GM18526 (cell line): Measurements from ENCODE around the gene PINK1.

Source experiments
- POLR2A ChIP-seq: IDR thresholded peaks from 3 replicates; pipeline ENCODE4 v1.6.1; 2011; ENCODE audit not compliant: insufficient read length; ENCODE audit errors: extremely low read depth

PINK1 gene

DNA sequence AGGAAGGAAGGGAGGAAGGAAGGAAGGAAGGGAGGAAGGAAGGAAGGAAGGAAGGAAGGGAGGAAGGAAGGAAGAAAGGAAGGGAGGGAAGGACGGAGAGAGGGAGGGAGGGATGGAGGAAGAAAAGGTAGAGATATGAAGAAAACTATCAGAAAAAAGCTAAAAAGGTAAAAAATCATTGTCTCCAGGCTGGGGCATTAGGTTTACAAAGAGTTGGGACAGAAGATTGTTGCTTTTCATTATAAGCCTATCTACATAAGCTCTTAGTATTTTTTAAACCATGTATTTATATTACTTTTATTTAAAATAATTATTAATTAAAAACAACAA is 7.2 kb upstream of the PINK1 start:
- no peak for TF ChIP-seq POLR2A

DNA sequence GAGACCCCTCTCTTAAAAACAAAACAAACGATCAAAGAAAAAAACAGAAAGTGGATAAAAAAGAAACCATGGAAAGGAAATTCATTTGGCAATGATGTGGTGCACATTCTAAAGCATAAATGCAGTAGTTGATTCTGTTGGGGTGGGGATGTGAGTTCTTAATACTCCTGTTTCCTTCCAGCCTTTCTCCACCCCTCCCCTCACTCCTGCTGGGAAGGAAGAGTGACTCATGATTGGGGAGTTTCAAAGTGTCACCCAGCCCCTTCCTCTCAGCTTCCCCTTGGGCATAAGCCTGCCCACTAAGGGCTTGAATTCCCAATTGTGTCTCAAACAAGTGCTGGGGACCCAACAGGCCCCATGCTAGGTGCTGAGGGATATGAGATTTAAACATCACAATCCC is 6.7 kb upstream of the PINK1 start:
- no peak for TF ChIP-seq POLR2A

DNA sequence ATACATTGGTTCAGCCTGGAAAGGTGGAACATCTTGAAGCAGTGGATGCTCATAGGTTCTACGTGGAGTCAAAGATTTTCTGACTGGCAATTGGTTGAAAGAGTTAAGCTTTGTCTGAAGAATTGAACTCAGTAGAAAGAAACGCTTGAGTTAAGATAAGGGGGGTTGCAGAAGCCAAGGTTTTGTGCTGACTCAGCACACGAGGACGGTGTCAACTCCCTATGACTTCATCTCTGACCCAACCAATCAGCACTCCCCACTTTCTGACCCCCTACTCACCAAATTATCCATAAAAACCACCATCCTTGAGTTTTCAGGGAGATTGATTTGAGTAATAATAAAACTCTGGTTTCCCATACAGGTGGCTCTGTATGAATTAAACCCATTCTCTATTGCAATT is 2.5 kb upstream of the PINK1 start:
- TF ChIP-seq POLR2A: no peak

DNA sequence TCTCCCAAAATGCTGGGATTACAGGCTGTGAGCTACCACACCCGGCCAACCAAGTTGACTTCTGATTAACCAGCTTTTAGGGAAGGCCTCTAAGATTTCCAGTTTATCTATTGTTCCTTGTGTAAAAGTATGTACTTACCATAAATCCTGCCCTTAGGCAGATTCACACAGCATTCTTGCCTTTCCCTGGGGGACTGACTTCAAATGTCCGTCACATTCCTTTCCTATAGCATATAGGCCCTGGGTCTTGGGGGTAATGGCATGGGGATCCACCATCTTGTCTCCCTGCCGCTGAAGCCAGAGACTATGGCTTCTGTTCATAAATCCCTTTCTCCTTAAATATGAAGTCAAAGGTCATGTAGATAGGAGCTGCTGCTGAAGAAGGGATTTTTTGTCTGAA is 872 bp upstream of the PINK1 start:
- no peak for TF ChIP-seq POLR2A

DNA sequence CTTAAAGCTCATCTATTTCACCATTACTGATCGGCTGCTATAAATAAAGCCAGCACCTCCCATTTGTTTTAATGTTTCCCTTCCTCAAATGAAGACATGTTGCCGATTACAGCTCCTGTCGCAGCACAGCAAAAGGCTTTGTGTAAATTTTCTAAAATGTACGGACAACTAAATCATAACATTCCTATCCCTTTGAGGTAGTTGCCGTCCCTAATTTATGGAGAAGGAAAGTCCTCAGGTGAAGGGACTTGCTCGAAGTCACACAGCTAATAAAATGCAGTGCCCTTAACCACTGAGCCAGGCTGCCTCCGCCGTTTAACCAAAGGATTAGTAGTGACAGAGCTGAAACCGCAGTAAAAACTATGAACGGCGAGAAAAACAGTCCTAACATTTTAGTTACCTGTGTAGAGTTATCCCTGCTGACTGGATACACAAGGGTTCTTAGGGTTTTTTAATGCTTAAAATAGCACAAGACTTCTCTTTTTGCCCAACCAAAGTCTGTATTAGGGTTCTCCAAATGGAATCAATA is 871 bp downstream of the PINK1 start:
- no peak for TF ChIP-seq POLR2A

DNA sequence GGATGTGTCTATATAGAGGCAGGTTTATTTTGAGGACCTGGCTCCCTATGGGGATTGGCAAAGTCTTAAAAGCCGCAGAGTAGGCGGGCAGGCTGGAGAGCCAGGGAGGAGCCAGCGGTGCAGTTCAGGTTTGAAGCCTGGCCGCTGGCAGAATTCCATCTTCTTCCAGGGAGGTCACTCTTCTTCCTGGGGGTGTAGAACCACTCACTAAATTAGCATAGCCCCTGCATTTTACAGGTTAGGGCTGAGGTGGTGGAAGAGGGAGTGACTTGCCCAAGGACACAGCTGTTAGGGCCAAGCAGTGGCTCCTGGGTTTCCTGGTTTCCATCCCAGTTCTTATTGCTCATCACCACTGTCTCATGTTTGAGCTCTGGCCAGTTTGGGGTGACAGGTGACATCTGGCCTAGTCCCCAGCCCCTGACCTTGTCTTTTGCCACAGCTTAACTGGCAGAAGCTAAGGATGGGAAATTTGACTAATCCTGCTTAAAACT is 1.4 kb downstream of the PINK1 start:
- no peak for TF ChIP-seq POLR2A

DNA sequence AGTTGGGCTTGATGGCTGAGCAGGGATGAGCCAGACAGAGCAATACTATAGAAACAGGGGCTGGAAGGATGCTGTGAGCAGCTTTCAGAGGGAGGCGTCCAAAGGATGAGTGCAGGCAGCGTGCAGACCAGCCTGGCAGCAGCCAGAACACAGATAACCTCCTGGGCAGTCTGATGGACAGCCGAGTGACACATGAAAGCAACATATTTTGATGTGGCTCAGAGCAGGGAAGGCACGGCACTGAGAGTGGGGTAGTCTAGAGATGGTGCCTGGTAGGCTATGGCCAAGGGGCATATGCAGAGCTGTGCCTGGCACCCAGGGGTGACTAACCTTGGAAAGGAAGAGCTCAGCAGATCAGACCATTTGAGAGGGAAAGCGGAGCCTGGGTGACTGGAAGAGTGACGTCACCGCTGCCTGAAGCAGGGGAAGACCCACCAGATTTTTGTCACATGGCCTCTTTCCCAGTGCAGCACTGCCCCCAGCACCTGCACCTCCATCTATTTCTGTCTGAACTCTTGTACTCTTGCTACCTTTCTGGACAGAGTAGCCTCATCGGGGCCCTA is 3.6 kb downstream of the PINK1 start:
- no peak for TF ChIP-seq POLR2A

DNA sequence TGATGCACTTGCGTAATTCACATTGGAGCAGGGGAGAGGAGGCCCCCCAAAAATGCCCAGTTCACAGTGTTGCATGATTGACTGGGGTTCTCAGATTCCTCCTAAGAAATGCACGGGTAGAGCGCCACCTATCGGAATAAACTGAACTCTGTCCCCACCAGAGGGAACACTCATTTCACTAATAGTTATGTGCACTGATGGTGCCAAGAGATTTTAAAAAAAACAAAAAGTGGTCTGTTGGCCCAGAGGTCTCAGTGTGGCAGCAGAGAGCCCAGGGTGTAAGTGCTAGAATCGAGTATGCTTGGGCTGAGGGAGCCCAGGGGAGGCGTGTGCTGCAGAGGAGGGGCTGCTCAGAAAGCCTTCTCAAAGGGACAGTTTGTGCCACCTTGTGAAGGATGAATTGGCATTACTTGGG is 6.9 kb downstream of the PINK1 start:
- TF ChIP-seq POLR2A: no peak

DNA sequence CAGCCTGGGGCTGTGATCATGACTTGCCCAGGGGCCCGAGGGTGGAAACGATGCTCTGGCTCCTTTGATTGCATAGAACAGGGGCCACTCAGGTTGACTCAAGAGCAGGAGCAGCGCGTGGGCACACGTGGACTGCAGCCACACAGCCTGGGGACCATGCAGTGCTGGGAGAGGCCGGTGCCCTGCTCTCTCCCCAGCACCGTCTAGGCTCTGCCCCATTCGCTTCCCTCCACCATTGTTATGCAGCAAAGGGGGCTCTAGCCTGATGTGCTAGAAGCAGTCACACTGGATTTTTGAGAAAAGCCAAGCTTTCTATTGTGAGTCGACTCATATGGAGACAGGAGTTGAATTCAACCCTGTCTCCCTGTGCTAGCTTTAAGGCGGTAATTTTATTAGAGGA is 8.7 kb downstream of the PINK1 start:
- TF ChIP-seq POLR2A: no peak

DNA sequence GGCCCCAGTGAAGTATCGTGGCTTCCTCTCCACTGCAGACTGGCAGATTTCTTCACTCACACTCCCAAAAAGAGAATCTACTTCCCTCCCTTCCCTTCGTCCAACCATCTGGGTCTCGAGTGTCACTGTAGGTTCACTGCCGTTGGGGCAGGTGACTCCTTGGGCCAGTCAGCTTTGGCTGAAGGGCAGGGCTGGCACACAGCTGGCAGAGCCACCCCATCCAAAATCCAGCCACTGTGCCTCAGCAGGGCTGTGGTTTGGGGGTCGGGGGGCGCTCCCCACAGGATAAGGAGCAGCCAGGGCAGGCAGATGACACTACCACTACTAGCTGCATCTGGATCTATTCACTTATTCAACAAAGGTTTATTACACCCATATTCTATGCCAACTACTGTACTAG is 9.8 kb downstream of the PINK1 start:
- no peak for TF ChIP-seq POLR2A

DNA sequence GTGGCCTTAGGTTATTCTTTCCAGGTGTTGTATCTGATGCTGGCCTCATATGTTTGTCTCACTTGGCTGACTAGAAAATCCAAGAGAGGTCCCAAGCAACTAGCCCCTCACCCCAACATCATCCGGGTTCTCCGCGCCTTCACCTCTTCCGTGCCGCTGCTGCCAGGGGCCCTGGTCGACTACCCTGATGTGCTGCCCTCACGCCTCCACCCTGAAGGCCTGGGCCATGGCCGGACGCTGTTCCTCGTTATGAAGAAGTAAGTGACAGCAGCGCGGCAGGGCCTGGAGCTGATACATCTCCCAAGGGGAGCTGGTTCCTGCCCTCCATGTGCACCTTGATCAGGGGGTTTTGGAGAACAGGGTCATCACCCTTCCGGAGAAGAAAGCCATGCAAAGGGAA is 11.2 kb downstream of the PINK1 start:
- TF ChIP-seq POLR2A: no peak

DNA sequence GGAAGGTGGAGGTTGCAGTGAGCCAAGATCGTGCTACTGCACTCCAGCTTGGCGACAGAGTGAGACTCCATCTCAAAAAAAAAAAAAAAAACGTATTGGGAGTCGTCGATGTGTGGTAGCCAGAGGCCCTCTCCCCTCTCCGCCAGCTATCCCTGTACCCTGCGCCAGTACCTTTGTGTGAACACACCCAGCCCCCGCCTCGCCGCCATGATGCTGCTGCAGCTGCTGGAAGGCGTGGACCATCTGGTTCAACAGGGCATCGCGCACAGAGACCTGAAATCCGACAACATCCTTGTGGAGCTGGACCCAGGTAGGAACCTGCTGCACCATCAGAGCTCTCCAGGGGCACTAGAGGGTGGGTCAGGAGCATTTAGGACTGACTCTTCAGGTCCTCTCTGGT is 12.2 kb downstream of the PINK1 start:
- no peak for TF ChIP-seq POLR2A

DNA sequence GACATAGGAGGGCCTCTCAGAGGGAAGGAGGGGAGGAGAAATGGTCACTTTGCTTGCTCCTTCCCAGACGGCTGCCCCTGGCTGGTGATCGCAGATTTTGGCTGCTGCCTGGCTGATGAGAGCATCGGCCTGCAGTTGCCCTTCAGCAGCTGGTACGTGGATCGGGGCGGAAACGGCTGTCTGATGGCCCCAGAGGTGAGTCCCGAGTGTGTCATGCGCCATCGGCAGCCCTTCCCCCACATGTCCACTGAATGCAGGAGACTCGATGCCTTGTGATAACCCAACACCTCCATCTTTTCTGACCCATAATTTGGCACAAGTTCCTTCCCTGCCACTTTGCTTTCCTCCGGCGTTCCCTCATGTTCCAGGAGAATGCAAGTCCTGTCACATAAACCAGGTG is 15.2 kb downstream of the PINK1 start:
- no peak for TF ChIP-seq POLR2A

DNA sequence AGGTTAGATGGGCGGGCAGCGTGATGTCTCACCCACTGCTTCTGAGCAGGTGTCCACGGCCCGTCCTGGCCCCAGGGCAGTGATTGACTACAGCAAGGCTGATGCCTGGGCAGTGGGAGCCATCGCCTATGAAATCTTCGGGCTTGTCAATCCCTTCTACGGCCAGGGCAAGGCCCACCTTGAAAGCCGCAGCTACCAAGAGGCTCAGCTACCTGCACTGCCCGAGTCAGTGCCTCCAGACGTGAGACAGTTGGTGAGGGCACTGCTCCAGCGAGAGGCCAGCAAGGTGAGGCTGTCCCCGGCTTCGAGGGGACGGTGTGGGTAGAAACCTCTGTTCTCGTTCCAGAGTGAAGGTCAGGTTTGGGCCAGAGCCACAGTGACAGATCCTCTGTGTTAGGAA is 15.7 kb downstream of the PINK1 start:
- TF ChIP-seq POLR2A: no peak

DNA sequence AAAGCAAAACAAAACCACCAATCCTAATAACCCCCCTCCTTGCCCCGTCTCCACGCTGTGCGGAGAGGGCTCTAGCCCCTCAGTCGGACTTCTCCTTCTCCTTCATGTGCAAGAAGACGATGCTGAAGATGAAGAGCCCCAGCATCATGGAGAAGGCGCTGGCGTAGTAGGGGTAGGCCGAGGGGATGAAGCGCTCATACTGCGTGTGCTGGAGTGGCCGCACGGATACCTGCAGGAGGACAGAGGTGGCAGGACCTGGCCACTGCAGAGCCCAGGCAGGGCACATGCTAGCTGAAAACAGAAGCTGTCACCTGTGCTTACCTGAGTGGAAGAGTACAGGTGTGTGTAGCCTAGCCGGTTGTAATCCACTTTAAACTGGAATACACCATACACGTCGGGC is 19.0 kb downstream of the PINK1 start:
- TF ChIP-seq POLR2A: no peak

DNA sequence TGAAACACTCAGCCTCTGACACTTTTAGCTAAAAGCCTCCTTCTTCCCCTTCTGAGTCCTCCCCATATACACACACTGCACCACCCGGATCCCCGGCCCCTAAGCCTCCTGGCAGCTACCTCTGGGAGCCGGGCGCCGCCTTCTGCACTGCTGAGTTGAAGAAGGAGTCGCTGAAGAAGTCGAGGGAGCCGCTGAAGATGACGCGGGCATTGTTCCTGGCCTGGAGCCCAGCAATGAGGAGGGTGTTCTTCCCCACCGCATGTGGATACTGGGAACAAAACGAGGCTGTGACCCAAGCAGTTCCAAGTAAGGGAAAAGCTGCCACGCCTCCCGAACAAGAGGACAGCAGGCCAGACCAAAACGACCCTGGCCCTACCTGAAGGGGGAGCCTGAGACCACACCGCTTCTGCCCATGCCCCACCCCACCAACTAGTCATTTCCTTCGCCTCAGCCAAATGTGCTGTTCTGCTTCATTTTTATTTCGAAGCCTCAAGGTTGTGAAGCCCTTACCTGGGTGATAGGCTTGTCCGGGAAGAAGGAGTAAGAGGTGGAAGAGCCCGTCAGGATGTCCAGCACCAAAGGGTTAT is 20.9 kb downstream of the PINK1 start:
- TF ChIP-seq POLR2A: no peak

DNA sequence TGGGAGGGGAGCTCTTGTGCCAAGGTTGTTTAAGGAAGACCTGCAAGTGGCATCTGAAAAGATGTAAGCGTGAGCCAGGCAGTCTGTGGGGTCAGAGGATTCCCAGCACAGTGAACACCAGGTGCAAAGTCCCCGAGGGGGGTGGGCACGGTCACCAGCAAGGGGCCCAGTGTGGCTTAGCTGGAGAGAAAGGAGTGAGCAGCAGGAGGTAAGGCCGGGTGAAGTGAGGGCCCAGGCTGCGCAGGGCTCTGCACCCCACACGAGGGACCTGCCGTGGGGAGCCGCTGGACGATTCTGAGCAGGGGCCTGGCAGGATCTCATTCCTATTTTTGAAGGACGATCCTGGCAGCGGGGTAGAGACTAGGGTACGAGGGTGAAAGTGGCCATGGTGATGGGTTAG is 23.8 kb downstream of the PINK1 start:
- TF ChIP-seq POLR2A: no peak
